Embryonic facial prominence (tissue), 1 donor: ENCODE measurements around the gene LIMS1.
"Not testable (repeated sequence)": the region's sequence is repeated elsewhere in the genome, so short reads cannot be mapped to it uniquely, and the experiment has no call there.

ENCODE experiments used
- DNase-seq: peaks from one replicate; pipeline ENCODE4 v3.0.0-alpha.2; 2016; ENCODE audit errors: extremely low spot score

Gene LIMS1

DNA sequence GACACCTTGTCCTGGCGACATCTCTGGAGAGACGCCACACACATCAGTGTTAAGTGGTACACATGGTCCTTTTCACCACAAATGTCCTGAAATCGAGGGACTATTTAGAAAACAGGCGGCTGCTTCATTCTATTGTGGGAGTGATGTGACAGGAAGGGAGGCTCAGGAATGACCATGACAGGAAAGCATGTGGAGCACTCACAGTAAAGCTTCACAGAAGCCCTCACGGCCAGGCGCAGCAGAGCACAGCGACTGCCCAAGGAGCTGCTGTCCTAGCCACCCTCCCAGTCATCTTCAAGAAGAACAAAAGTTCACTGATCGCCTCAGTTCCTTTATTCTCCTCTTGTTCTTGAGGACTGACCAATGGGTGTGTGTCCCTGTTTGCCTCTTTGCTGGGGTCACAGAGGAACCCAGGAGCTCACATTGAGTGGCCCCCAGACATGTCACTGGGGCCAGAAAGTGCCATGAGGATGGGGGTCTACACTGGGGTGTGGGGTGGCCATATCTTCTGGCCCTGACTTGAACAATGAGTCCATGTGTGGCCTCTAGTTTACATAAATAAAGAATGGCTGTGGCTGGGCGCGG is 100.4 kb downstream of the LIMS1 start:
- DNase-seq: no peak

DNA sequence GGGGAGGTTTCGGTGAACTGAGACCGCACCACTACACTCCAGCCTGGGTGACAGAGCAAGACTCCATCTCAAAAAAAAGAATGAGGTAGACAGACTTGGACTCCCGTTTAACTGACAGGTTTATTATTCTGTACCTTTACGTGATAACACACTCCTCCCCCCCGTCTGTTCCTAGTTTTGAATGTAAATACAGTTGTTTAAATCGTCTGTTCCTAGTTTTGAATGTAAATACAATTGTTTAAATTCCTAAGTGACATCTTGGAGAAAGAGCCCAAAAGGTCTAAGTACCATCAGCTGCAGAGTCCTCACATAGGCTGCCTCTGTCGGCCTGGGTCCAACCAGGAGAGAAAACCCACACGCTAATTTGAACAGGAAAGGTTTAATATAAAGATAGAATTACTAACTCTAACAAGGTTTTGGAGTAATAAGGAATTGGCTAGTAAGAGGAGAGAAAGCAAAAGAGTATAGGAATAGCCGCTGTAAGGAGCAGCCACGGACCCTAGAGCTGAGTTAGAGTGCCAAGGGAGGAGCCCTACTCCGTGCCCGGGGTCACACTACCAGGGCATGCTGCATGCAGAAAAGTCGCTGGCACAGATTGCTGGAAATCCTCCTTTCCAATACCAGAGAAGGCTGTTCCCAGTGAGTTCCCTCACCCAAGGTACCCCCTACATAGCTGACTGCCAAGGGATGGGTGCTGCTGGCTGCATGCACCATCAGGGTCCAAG is 101.5 kb downstream of the LIMS1 start:
- DNase-seq: no peak

DNA sequence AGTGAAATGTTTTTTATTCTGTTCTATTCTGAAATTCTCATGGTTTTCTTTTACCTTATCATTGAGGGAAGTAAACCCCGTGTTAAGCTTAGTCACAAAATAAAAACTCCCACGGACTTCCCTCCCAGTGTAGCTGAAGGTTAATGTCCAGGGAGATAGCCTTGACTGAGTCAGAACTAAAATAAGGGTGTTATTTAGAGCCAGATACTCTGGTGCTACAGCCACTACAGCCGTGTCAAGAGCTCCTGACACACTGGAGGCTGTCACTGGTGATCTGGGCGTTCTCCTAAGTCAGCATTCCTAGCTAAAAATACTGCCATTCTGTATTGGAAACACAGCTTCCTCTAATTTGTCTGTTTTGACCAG is 103.0 kb downstream of the LIMS1 start:
- no peak for DNase-seq

DNA sequence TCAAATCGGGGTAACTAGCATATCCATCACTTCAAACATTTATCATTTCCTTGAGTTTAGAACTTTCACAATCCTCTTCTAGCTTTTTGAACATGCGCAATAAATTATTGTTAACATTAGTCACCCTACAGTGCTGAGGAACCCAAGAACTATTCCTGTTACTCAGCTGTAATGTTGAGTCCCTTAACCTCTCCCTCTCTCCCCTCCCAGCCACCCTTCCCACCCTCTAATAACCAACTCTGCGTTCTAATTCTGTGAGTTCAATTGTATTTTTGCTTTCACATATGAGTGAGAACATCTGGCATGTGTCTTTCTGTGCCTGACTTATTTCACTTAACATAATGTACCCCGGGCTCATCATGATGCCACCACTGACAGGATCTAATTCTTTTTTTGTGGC is 106.5 kb downstream of the LIMS1 start:
- no peak for DNase-seq

DNA sequence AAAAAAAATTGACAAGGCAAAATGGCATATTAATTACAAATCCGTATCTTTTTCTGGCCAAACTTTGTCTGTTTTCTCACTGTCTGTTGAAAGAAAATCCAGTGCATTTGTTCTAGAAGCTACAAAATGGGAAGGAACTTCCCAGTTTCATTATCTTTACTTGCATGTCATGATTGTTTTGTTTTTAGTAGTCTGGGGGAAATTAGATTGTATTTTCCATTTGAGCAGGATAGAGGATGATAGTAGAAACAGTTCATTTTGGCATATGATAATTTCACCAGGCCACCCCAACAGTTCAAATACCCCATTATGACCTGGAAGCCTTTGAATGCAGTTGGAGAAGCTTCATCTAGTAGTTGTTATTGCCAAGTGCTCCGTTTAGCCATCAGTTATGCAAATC is 107.5 kb downstream of the LIMS1 start:
- no peak for DNase-seq

DNA sequence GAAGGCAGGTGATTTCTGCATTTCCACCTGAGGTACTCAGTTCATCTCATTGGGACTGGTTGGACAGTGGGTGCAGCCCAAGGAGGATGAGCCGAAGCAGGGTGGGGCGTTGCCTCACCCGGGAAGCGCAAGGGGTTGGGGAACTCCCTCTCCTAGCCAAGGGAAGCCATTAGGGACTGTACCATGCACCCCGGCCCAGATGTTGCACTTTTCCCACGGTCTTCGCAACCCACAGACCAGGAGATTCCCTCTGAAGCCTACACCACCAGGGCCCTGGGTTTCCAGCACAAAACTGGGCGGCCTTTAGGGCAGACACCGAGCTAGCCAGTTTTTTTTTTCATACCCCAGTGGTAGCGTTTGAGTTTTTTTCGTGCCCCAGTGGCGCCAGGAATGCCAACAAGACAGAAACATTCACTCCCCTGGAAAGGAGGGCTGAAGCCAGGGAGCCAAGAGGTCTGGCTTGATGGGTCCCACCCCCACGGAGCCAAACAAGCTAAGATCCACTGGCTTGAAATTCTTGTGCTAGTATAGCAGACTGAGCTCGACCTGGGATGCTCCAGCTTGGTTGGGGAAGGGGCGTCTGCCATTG is 109.1 kb downstream of the LIMS1 start:
- no peak for DNase-seq

DNA sequence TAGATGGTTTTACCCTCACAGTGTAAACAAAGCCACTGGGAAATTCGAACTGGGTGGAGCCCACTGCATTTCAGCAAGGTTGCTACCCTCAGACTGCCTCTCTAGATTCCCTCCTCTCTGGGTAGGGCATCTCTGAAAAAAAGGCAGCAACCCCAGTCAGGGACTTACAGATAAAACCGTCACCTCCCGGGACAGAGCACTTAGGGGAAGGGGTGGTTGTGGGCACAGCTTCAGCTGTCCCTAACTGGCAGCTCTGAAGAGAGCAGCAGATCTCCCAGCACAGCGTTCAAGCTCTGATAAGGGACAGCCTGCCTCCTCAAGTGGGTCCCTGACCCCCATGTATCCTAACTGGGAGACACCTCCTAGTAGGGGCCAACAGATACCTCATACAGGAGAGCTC is 109.6 kb downstream of the LIMS1 start:
- not testable (repeated sequence) for DNase-seq

DNA sequence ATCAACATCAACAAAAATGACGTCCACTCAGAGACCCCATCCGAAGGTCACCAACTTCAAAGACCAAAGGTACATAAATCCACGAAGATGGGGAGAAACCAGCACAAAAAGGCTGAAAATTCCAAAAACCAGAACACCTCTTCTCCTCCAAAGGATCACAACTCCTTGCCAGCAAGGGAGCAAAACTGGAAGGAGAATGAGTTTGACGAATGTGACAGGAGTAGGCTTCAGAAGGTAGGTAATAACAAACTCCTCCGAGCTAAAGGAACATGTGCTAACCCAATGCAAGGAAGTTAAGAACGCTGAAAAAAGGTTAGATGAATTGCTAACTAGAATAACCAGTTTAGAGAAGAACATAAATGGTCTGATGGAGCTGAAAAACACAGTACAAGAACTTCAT is 110.2 kb downstream of the LIMS1 start:
- DNase-seq: not testable (repeated sequence)

DNA sequence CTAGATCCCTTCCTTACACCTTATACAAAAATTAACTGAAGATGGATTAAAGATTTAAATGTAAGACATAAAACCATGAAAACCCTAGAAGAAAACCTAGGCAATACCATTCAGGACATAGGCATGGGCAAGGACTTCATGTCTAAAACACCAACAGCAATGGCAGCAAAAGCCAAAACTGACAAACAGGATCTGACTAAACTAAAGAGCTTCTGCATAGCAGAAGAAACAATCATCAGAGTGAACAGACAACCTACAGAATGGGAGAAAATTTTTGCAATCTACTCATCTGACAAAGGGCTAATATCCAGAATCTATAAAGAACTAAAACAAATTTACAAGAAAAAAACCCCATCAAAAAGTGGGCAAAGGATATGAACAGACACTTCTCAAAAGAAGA is 114.5 kb downstream of the LIMS1 start:
- not testable (repeated sequence) for DNase-seq

DNA sequence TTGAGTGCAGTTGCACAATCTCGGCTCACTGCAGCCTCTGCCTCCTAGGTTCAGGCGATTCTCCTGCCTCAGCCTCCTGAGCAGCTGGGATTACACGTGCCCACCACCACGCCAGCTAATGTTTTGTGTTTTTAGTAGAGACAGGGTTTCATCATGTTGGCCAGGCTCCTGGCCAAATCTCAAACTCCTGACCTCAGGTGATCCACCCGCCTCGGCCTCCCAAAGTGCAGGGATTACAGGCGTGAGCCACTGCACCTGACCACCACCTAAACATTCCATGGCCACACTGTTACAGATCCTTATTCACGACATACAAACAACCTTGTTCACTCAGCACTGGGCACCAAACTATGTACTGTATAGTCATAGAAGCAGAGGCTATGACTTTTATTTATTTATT is 116.2 kb downstream of the LIMS1 start:
- not testable (repeated sequence) for DNase-seq

DNA sequence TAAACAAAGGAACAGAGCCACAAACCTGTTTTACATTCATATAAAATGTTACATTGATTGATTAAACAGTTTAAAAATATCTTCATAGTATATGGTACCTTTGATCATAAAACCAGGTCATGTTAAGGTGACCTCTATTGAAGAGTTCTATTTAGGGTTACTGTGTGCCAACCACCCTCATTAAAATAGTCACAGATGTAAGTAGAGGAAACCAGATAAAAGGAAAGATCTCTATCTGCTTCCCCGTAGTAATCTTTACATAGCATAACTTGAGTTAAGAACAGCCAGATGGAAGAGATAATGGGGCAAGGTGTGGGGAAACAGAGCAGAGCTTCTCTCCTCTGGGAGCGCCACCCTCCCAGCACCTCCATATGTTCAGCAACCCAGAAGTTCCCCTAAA is 117.2 kb downstream of the LIMS1 start:
- DNase-seq: not testable (repeated sequence)

DNA sequence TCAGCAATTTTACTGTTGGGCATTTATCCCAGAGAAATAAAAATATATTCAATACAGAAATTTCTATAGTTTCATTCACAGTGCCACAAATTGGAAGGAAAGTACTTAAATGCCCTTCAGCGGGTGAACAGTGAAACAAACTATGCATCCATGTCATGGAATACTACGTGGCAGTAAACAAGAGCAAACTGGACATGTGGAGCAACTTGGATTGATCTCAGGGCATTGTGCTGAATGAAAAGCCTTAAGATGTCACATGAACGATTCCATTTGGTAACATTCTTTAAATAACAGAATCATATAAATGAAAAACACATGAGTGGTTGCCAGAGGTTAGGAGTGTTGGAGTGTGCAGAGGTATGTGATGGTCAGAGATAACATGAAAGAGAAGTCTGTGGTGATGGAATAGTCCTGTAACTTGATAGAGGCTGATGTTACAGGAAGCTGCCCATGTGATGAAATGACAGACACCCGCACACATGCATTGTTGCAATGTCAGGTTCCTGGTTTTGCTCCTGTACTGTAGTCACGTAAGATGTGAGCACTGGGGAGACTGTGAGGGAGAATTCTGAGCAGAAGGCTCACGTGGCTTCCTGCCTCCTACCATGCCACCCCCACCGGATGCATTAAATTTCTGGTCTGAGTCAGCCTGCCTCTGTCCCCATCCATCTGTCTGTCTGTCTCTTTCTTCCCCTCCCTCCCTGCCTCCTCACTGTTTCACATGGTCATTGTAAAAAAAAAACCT is 118.1 kb downstream of the LIMS1 start:
- DNase-seq: not testable (repeated sequence)

DNA sequence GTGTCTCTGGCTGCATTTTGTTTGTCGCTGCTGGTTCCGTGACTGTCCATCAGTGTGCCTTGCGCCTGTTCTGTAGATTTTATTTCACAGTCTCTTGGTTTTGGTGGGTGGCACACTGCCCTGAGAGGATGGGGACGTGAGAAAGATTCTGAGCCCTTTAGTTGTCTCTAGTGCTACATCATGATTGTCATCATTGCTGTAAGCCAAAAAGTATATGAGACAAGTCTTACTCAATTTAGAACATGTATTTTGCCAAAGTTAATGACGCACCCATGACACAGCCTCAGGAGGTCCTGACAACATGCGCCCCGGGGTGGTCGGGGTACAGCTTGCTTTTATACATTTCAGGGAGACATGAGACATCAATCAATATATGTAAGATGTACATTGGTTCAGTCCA is 119.2 kb downstream of the LIMS1 start:
- not testable (repeated sequence) for DNase-seq

DNA sequence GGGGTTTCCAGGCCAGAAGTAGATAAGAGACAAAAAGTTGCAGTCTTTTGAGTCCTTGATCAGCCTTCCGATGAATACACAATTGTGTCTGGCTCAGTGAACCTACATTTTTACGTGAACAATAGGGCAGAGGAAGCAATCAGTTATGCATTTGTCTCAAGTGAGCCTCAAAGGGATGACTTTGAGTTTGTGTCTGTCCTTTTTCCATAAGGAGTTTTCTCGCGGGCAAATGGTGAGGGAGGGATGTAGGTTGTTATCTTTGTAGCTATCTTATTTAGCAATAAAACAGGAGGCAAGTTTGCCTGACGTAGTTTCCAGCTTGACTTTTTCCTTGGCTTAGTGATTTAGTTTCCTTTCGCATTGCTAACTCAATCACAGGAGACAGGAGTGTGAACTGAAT is 119.6 kb downstream of the LIMS1 start:
- DNase-seq: not testable (repeated sequence)

DNA sequence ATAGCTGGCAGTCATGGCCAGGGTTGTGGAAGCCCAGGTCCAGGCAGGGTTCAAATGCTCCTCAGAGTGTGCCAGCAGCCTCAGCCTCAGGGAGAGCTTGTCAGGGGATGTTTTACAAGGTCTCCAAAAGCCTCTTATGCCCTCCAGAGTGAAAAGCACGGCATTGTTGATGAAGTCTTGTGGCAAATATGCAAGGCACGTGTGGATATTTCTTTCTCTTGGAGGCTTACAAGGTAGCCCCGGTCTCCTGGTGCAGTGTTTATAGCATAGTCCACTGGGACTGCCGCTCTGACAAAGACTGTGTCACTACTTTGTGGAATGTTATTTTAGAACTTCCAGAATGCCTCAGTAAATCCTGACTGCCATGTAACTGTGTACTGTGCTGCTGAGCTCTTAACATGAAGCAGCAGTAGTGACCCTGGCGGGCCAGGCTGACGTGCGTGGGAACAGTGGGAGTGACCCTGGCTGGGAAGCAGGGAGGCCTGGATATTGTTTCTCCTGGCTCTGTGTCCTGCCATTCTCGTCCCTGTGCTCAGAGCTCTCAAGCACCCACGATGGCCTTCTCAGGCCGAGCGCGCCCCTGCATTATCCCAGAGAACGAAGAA is 120.4 kb downstream of the LIMS1 start:
- not testable (repeated sequence) for DNase-seq

DNA sequence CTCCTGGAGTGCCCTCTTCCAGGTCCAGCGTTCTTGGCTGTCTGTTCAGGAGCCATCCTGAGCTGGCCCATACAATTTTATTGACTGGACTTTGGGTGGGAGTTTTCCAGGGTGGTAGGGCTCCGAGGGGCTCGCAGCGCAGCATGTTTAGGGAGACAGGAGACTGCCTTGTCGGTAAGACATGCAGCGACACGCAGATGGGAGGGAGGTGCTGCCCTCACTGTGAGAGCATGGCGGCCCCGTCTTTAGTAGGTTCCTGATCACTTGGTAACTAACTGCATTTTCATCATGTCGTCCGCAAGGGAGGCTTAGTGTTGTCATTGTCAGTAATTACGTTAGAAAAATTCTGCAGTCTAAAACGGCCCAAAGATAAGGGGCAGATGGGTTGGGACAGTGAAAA is 121.0 kb downstream of the LIMS1 start:
- not testable (repeated sequence) for DNase-seq

DNA sequence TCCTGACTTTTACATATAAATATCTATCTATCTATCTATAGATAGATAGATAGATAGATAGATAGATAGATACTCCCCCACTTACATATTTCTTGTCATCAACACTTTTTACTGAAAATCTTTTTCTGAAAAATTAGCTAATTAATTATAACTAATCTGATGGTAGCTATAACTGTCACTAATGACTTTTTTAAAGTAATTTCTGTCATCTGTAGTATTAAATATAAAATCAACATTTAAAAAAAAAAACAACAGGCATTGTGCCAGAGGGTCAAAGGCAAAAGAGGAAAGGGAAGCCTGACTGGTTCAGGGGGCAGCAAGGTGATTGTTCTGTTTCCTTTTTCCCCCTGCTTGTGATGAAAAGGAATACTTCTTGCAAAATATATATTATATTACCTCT is 122.0 kb downstream of the LIMS1 start:
- not testable (repeated sequence) for DNase-seq

DNA sequence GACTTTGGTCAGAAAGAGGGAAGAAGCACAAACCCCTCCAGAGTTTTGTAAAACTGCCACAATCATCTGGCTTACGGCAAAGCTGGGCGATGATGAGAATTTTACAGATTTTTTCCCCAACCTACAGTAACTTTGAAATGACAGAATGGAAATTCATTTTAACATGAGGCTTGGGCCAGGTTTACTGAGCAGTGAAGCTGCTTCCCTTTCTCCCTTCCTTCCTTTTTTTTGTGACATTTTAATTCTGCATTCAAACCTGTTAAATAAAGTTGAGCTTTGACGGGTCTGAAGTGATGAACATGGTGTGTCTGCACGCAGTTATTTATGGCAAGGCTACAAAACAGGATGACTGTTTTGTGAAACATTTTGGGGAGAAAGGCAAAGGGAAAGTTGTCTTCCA is 123.2 kb downstream of the LIMS1 start:
- DNase-seq: not testable (repeated sequence)

DNA sequence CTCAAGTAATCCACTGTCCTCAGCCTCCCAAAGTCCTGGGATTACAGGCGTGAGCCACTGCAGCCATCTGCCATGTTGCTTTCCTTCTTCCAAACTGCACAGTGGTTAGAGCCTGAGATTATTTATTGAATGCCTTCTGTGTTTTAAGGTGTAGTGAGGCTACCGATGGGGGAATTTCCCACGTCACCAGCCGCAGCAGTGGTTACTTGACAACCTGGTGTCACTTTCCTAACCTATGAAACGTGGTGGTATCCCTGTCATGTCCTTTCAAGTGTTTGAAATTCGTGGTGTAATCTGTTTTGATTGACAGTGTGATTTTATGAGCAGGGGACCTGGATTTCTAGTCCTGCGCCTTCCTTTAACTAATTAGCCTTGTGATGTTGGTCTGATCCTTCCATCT is 124.3 kb downstream of the LIMS1 start:
- DNase-seq: not testable (repeated sequence)

DNA sequence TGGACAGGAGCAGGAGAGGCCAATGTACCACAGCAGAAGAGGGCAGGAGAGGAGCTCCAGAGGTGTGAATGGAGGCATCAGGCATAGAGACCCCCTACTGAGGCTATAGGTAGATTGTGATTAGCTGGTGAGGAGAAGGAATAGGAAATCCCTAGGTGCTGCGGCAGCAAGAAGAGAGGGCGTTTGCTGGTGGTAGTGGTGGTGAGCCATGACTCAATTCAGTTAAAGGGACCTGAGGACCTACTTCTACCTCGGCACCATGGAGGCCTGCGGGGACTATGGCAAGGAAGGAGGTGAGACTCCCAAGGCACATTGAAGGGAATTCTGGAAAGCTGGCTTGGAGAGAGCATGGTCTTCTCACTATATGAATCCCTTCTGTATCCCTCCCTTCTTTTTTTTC is 127.2 kb downstream of the LIMS1 start:
- not testable (repeated sequence) for DNase-seq

DNA sequence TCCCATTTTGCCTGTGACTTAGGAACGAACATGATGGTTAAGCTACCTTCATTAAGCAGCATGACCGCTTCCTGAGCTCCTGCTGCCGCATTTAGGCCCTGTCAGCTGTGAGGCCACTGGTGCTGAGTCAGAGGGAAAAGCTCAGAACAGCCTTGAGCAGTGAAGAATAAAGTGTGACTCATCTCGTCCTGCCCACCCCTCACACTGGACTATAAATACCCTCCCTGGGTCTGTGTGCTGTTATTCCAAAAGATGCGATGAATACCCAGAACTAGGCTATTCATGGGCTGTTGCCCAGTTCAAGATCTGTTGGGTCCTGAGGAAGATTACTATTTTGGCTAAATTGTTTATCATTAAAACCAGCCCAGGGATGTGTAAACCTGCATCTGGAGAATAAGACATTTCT is 127.9 kb downstream of the LIMS1 start:
- not testable (repeated sequence) for DNase-seq

DNA sequence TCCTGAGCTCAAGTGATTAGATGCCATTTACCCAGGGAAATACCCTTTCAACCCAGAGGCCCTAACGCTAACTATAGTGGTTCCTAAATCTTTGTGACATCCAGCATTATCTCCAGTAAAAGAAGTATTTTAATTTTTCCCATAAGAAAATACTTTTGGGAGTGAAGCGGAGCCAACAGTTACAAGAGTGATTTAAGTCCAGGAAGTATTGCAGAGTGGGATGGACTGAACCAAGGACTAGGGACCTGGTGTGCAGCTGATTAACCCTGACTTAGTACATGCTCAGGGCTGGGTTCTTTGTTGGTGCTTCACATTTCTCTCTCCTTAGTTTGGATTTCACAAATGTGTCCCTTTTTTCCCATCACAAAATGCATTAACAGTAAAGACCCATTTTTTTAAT is 129.1 kb downstream of the LIMS1 start:
- not testable (repeated sequence) for DNase-seq
